MCF 10A (cell line): ENCODE data around the gene PRUNE1. TPM values are rescaled to one million over a fixed set of nuclear protein-coding genes. Genes with fewer than 3 reads are reported as not detected.
A peak's percentile ranks its signal among the peaks of the same experiment; 100 is the strongest.

Experiments
- BruUV-seq: library from RNA; stranded (reverse); fragments of 400-500 nt; replicated peaks from 2 replicates; lab custom pipeline; 2021; lab: Mats Ljungman, UMichigan
- CTCF ChIA-PET: fragments of 300-600 bp; sonication (Branson Sonifier 250); formaldehyde crosslinking; extraction: SDS; loops from one replicate; lab custom pipeline; 2021; ENCODE audit warnings: antibody characterized with exemption, inconsistent platforms; lab: Yijun Ruan, JAX
- POLR2A ChIA-PET: fragments of 300-600, 350-650 bp; sonication (Branson Sonifier 250); formaldehyde crosslinking; extraction: SDS; loops from one replicate; lab custom pipeline; 2020; ENCODE audit warnings: antibody characterized with exemption, inconsistent platforms; lab: Yijun Ruan, JAX
- DNase-seq: peaks from one replicate; pipeline ENCODE4 v3.0.0-alpha.2; 2018; ENCODE audit not compliant: unreplicated experiment
- H3K27ac Mint-ChIP-seq: one replicate; pipeline ENCODE4 v1.8.0; 2022; ENCODE audit warnings: mild to moderate bottlenecking, low read depth, mixed read lengths; ENCODE audit not compliant: unreplicated experiment
- H3K27me3 Mint-ChIP-seq: one replicate; pipeline ENCODE4 v1.8.0; 2022; ENCODE audit warnings: mixed read lengths; ENCODE audit not compliant: insufficient read depth, unreplicated experiment
- H3K36me3 Mint-ChIP-seq: one replicate; pipeline ENCODE4 v1.8.0; 2022; ENCODE audit warnings: mild to moderate bottlenecking, moderate library complexity, mixed read lengths; ENCODE audit not compliant: insufficient read depth, unreplicated experiment
- H3K4me1 Mint-ChIP-seq: one replicate; pipeline ENCODE4 v1.8.0; 2022; ENCODE audit warnings: mixed read lengths; ENCODE audit not compliant: insufficient read depth, unreplicated experiment
- H3K4me3 Mint-ChIP-seq: one replicate; pipeline ENCODE4 v1.8.0; 2022; ENCODE audit warnings: mild to moderate bottlenecking, moderate library complexity, mixed read lengths; ENCODE audit not compliant: unreplicated experiment
- H3K9me3 Mint-ChIP-seq: one replicate; pipeline ENCODE4 v1.8.0; 2022; ENCODE audit warnings: mixed read lengths; ENCODE audit not compliant: unreplicated experiment
- CTCF ChIP-seq: fragments of 200-600 bp; IDR thresholded peaks from one replicate; pipeline ENCODE4 v1.8.0; 2022; ENCODE audit warnings: antibody characterized with exemption, mild to moderate bottlenecking; ENCODE audit not compliant: unreplicated experiment
- intact Hi-C: fragments of 100-400 bp; cut with micrococcal nuclease; formaldehyde crosslinking; loops from 2 replicates; pipeline ENCODE4 v1.14.1; 2022
- total RNA-seq: library from RNA; stranded (reverse); gene quantifications from 2 replicates; pipeline ENCODE4 v1.2.3, GENCODE V29; 2022

Gene PRUNE1
- total RNA-seq, 1 experiment from 2014 or later: 17.6 TPM

GRCh38 chr1:151065089-151065645 lies 56.9 kb downstream of the PRUNE1 start:
- CTCF ChIA-PET: interaction anchor here (0.5 to 1.1 kb wide), 7 partner anchors 16 to 809 kb away, joined by 3 to 4 read pairs (median 3); no protein-coding TSS in a partner anchor

GRCh38 chr1:151067185-151067584 lies 58.9 kb downstream of the PRUNE1 start:
- no peaks in the 10 kb centered on the region for H3K9me3 Mint-ChIP-seq
- intact Hi-C loops: no loop called here
- no peak for TF ChIP-seq CTCF
- BruUV-seq: no TSS peak
- H3K4me1 Mint-ChIP-seq: peaks cover 9% of the 10 kb centered on the region
- peaks cover 17% of the 10 kb centered on the region for H3K36me3 Mint-ChIP-seq
- CTCF ChIA-PET: interaction anchor here (0.5 to 1.6 kb wide), 4 partner anchors 71 to 812 kb away, joined by 3 to 5 read pairs (median 4); no protein-coding TSS in a partner anchor
- no peak overlapping the region for H3K27ac Mint-ChIP-seq
- no peak for DNase-seq
- POLR2A ChIA-PET: interaction anchor here (1.3 to 2.5 kb wide), 2 partner anchors 8 to 61 kb away, joined by 3 to 5 read pairs; partner anchors contain the start of genes CDC42SE1 and MINDY1
- no peaks in the 10 kb centered on the region for H3K27me3 Mint-ChIP-seq
- H3K4me3 Mint-ChIP-seq: no peak overlapping the region

More at GRCh38 chr1:151065089-151065645, 56.9 kb downstream of the PRUNE1 start:
- no peaks in the 10 kb centered on the region for H3K27me3 Mint-ChIP-seq
- POLR2A ChIA-PET: interaction anchor here (0.5 to 1.2 kb wide), 10 partner anchors 11 to 546 kb away, joined by 3 to 4 read pairs (median 3); partner anchors contain the start of genes C1orf56, MINDY1 and SCNM1
- peaks cover 13% of the 10 kb centered on the region for H3K36me3 Mint-ChIP-seq
- no peak overlapping the region for H3K27ac Mint-ChIP-seq
- no peaks in the 10 kb centered on the region for H3K9me3 Mint-ChIP-seq
- H3K4me3 Mint-ChIP-seq: no peak overlapping the region
- intact Hi-C loops: no loop called here
- DNase-seq: no peak
- peaks cover 22% of the 10 kb centered on the region for H3K4me1 Mint-ChIP-seq
- no TSS peak for BruUV-seq
- no peak for TF ChIP-seq CTCF

GRCh38 chr1:151069103-151069486 lies 60.8 kb downstream of the PRUNE1 start:
- Mint-ChIP-seq H3K36me3 (peaks cover 17% of the 10 kb centered on the region), H3K4me3 (peak overlapping the region; percentile 100), H3K4me1 (no peaks in the 10 kb centered on the region), H3K27me3 (no peaks in the 10 kb centered on the region), H3K27ac (no peak overlapping the region), H3K9me3 (no peaks in the 10 kb centered on the region)
- no TSS peak for BruUV-seq
- no peak for DNase-seq
- intact Hi-C loops: no loop called here
- ChIA-PET POLR2A (interaction anchor here (4.9 kb wide), 1 partner anchor 10 kb away, joined by 67 read pairs; the partner anchor contains the start of genes CDC42SE1 and MLLT11), CTCF (interaction anchor here (2.4 kb wide), 1 partner anchor 9 kb away, joined by 18 read pairs; the partner anchor contains the start of genes CDC42SE1 and MLLT11)
- TF ChIP-seq CTCF: no peak

GRCh38 chr1:151070474-151071276 lies 62.4 kb downstream of the PRUNE1 start, which contains the start of gene GABPB2:
Gene GABPB2 (plus strand): TSS chr1:151070761. CDS start chr1:151088190, 17,429 bp downstream.
- TSS peak; percentile 79 for BruUV-seq
- Mint-ChIP-seq H3K27me3 (no peaks in the 10 kb centered on the region), H3K9me3 (no peaks in the 10 kb centered on the region), H3K27ac (peak within 1 kb of the TSS; percentile 100), H3K36me3 (peaks cover 19% of the 10 kb centered on the region), H3K4me1 (no peaks in the 10 kb centered on the region), H3K4me3 (peak within 1 kb of the TSS; percentile 100)
- CTCF ChIA-PET: interaction anchor here (0.6 to 2.7 kb wide), 11 partner anchors 9 to 391 kb away, joined by 3 to 22 read pairs (median 5); partner anchors contain the start of genes CDC42SE1, MLLT11 and TNFAIP8L2
- POLR2A ChIA-PET: interaction anchor here (0.6 to 4.9 kb wide), 18 partner anchors 12 to 269 kb away, joined by 3 to 67 read pairs (median 4); partner anchors contain the start of genes CDC42SE1, LYSMD1, MINDY1 and MLLT11
- intact Hi-C loops: loop anchor here (1.0 to 10.0 kb wide), 4 partner anchors 11 to 184 kb away; partner anchors contain the start of genes CDC42SE1, PSMD4 and TNFAIP8L2
- DNase-seq: peak; percentile 98
- TF ChIP-seq CTCF: peak; percentile 99
